B cell (primary cell): ENCODE measurements around the gene NHEJ1.

Experiments used
- CTCF ChIP-seq: fragments of 200-600 bp; IDR thresholded peaks from one replicate; pipeline ENCODE4 v1.8.0; 2022; ENCODE audit warnings: antibody characterized with exemption, mild to moderate bottlenecking
- EZH2 ChIP-seq: IDR thresholded peaks from 2 replicates; pipeline ENCODE4 v1.6.1; 2012; ENCODE audit warnings: borderline replicate concordance, low read depth, mild to moderate bottlenecking, moderate library complexity, low read length; ENCODE audit not compliant: insufficient read depth, poor library complexity, severe bottlenecking

- TF ChIP-seq CTCF (no peak), EZH2 (no peak)
Measured at GRCh38 chr2:219124381-219125110, 36.1 kb downstream of the NHEJ1 start.
